NCI-H1417 (cell line): Measurements from ENCODE around the gene FIGLA.

Source experiments
- DNase-seq, 3 experiments: peaks; one replicate each; lab custom pipeline; 2025; lab: John Stamatoyannopoulos, UW

The FIGLA gene

DNA sequence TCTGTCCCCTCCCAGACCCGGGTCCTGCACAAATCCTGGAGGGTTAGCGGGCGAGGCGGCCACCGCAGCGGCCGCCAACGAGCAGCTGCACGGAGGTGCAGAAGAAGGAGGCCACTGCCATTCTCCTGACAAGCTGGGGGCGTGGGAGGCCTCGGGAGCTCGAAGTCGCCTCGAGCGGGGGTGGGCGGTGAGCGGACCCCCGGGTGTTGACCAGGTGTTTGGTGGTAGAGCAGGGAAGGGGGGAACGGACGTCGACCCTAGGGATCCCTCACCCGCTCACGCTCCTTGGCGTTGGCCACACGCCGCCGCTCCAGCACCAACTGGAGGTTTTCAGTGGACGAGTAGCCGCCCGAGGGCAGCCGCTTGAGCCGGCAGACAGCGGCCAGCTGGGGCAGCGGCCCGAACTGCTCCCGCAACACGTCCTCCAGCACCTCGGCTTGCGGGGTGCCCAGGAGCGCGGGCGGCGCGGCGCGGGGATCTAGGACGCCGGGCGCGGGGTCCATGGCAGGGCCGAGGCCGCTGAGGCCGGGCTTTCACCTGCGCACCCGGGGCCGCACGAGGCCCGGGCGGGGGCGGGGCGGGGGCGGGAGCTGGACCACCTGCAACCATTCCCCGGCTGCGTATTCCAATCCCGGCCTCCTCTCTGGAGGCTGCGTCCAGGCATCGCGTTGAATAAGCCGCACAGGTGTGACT is at the start of gene FIGLA:
TSS of gene FIGLA (minus strand) at position 508 of the 693 bp plus-strand sequence. CDS start at position 503, 5 bp downstream.
- peak in 2 of 3 experiments; percentile 41 to 47 for DNase-seq

GRCh38 chr2:70837980-70838925 is 47.8 kb upstream of the FIGLA start:
- DNase-seq = no peak

GRCh38 chr2:70835643-70836042 is 45.2 kb upstream of the FIGLA start, which contains the start of gene CD207:
Gene CD207 (minus strand): TSS chr2:70835816. CDS start chr2:70835776, 40 bp downstream.
- DNase-seq = no peak

DNA sequence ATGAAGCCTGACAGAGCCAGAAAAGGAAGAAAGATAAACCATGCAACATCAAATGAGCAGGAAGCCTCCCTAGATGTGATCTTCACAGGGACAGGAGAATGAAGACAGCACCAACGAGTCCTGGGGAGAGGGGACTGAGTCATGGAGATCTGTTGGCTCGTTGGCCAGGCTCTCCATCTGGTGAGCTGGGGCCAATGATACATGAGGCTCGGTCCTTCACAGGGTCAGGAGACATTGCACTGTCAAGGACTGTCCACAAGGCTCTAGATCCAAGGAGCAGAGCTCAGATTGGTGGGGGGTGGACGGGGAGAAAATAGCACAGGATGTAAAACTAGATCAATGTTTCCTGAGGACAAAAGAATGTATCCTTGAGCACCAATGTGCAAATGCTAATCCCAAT is 44.4 kb upstream of the FIGLA start:
- no peak for DNase-seq

DNA sequence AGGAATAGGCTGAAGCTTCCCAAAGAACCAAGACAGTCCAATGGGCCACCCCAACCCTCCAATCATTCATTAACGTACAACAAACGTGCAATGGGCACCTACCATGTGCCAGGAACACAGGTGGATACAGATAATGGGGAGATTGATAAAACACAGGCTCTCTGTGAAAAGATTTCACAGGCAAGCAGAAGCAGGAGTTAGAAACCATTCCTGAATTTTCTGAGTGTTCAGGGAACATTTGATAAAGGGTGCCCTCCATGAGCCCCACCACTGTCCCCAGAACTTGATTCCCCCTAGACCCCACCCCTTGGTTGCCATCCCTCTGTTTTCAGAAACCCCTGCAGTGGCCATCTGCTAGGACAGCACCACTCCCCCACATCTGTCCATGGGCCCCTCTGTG is 43.7 kb upstream of the FIGLA start:
- DNase-seq = no peak

DNA sequence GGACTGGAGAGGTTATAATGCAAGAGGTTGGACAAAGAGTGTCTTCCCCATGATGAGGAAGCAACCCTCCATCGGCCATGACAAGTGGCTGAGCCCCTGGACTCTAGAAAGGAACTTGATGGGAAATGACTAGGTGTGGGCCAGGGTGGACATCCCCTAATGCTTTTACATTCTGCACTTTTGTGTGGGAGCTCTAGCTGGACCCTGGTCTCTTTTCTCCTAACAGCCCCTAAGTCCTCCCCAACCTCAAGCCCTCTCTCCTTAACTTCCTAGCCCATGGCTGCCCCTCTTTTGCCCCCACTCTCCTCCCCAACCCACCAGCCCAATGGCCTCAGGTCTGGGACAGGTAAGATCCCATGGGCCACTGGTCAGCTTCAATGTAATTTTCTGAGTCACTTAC is 42.8 kb upstream of the FIGLA start:
- DNase-seq = no peak

GRCh38 chr2:70832386-70832785 is 41.9 kb upstream of the FIGLA start:
- no peak for DNase-seq

- DNase-seq = no peak
Measured at GRCh38 chr2:70831861-70832260, 41.4 kb upstream of the FIGLA start.

DNA sequence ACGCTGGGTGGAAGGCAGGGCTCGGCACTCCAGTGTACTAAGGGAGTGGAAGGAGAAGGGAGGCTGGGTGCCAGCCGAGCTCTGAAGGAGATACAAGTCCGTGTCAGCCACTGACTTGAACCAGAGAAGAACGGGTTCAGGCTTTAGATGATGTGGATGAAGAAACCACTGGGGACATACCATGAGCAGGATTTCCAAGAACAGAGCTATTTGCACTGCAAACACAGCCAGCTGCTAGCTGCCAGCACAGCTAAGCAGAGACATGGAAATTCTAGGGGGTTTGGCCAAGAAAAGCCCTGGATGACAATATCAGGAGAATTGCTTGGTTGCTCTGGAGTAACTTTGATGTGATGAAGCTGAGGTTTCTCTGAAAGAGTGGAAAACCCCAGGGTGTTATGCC is 39.9 kb upstream of the FIGLA start:
- no peak for DNase-seq

DNA sequence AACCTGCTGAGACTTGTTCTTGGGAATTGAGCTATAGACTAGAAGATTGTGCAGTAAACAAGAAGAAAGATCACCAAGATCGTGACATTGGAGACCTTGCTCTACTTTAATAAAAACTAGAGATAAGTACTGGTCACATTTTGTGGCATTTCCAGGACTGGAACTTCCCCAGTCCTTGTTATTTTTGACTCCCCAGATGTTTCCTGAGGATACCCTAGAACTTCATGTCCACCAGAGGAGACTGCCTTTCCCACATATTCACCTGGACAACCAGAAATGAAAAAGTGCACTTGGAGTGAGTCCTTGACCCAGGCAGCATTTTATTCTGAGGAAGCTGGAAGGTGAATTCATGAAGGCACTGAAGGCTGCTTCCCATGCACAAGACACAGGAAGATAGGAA is 39.5 kb upstream of the FIGLA start:
- DNase-seq = no peak

DNA sequence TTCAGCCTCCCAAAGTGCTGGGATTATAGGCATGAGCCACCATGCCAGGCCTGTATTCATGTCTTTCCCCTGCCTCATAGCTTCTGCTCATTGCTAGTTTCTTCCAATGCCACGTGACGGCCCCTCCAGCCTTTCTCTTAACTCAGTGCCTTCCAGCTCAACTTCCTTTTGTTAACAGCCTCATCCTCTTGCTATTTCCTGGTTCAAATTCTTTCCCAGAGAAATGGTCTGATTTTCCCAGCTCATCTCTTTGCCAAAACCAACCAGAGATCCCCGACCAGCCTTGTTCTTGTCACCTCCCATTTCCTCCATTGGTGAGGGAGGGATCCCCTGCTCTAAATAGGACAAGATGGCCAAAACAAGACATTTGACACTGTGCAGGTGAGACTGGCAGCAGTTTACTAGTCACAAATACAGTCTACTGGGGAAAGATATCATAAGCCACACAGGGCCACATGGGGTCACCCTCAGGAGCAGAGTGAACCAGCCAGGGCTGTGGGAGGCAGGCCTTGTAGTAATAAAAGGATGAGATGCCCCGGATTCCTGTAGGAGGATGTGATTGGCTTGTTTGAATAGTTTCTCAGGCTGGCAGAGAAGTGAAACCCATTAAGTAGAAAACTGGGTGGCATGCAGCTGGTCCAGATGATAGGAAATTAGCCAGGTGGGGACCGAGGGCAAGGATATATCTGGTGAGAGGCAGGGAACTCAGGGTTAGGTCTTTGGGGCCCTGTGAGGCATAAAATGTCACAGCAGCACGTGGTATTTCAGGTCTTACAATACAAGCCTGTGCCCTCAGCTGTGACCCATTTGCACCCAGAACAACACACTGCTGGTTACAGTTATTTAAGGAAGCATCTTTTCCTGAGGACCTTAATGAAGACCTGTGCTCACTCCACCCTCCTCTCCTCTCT is 38.7 kb upstream of the FIGLA start:
- no peak for DNase-seq

DNA sequence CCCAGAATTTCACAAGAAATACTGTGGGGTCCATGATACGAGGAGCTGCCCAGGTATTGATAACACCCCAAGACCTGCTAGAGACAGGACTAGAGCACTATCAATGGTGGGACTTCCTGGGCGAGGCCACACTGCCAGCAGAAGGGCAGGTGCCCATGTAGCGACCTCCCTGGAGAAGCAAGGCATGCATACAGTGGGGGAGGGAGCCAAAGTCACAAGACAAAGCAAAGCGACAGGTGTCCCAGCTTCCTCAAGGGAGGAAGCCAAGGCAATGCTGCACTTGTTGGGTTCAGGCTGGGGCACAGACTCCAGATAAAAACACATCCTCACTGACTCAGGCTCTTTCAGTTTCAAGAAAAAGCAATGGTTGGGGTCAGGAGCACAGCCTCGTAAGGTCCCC is 37.7 kb upstream of the FIGLA start:
- DNase-seq = peak in 1 of 3 experiments; percentile 11

GRCh38 chr2:70827388-70827787 is 36.9 kb upstream of the FIGLA start:
- DNase-seq = no peak

GRCh38 chr2:70826696-70827350 is 36.4 kb upstream of the FIGLA start:
- no peak for DNase-seq

- DNase-seq = no peak
Measured at GRCh38 chr2:70823249-70823648, 32.8 kb upstream of the FIGLA start.

DNA sequence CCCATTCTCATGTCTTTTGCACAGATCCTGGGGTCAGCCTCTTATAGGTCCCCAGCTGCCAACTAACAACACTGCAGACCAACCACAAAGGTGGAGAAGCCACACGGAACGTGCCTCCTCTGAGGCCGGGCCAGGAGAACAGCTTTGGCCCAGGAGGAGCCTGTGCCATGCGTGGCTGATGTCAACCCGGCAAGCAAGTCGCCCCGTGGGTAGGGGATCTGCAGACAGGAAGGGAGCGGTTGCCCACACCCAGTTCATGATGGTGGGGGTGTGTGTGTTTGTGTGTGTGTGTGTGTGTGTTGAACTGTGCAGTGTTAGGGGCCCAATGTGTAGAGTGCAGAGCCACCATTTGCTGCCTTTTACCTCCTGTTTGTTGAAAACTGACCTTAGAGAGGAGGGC is 32.4 kb upstream of the FIGLA start:
- DNase-seq = no peak

DNA sequence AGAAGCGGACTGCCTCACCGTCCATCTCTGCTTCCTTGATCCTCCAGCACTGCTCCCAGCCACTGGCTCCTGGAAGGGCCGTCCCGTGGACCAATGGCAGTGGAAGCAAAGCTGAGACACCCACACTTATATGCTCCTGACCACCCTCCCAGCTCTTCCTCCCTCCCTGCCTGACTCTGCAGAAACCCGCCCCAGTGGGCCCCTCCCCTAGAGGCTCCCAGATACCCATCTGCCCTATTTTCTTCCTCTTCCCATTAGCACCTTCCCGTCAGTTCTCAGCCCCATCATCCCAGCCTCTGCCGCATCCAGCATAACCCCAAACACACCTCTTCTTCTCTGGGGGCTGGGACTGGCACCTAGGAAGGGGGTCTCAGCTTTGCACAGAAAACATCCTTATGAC is 30.1 kb upstream of the FIGLA start, which contains the start of gene CLEC4F:
TSS of gene CLEC4F (minus strand) at position 101 of the 400 bp plus-strand sequence. CDS start at position 25, 76 bp downstream.
- DNase-seq = no peak

DNA sequence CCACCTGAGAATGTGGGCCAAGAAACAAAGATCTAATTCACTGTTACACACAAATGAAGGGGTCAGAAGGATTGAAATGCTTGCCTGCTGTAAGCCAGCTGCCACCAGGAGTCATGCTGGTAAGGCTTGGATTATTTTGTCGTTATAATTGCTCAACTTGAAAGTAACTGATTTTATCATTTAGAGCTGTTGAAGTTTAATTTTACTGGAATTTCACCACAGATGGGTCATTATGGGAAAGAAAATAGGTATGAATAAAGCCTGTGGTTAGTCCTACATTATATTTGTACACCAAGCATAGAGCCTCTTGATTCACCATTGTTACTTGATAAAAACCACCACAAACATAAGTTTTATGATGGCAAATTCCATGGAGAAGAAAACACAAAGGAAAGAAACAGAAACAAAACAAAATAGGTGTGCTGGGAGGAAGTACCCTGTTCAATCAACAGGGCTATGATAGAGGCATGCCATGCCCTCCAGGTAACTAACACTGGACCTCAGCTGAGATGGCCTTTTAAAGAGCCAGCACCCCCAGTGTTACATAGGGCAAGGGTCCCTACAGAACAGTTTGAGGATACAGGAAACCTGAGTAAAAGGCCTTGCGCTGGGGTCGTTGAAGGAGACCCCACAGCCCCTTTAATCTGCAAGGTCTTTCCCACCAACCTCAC is 27.0 kb upstream of the FIGLA start:
- no peak for DNase-seq

DNA sequence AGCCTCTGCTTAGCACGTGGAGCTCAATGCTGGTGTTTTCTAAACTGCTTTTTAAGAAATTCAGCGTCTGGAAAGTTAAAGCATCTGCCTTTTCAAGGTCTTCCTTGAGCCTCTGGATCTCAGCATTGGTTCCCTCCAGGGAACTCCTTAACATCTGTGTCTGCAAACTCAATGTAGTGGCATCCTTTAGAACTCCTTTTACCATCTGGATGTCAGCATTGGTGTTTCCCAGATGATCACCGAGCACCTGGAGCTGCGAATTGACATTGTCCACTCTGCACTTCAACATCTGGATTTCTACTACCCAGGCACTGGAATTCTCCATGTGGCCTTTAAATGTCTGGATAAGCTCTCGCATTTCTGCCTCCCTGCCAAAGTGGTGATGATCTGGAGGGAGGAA is 26.3 kb upstream of the FIGLA start:
- no peak for DNase-seq
